ENCODE results near the gene OR52E8.

Gene OR52E8

GRCh38 chr11:5857590-5857989 is at the start of gene OR52E8:
TSS of gene OR52E8 (minus strand) at chr11:5857690. CDS start at chr11:5857690, 0 bp downstream.
- FAIRE-seq (no peak), DNase-seq (ENCODE audit: low spot score) (no peak)

GRCh38 chr11:5899534-5899933 is 42.0 kb upstream of the OR52E8 start:
- DNase-seq (ENCODE audit: low spot score) (no peak), FAIRE-seq (no peak)

- no peak for FAIRE-seq
- no peak for DNase-seq (ENCODE audit: low spot score)
Measured at GRCh38 chr11:5892908-5893307, 35.4 kb upstream of the OR52E8 start, which contains the start of gene OR52E5. TSS of gene OR52E5 (plus strand) at chr11:5893208. CDS start at chr11:5900777, 7,569 bp downstream.

GRCh38 chr11:5891216-5891800 is 33.8 kb upstream of the OR52E8 start:
- FAIRE-seq (no peak), DNase-seq (ENCODE audit: low spot score) (no peak)

GRCh38 chr11:5887661-5888060 is 30.2 kb upstream of the OR52E8 start:
- DNase-seq (ENCODE audit: low spot score) (no peak), FAIRE-seq (no peak)

GRCh38 chr11:5887172-5887571 is 29.7 kb upstream of the OR52E8 start:
- FAIRE-seq (no peak), DNase-seq (ENCODE audit: low spot score) (no peak)

- no peak for DNase-seq (ENCODE audit: low spot score)
- FAIRE-seq: no peak
Measured at GRCh38 chr11:5881756-5882155, 24.3 kb upstream of the OR52E8 start.

- no peak for DNase-seq (ENCODE audit: low spot score)
- FAIRE-seq: no peak
Measured at GRCh38 chr11:5880329-5880728, 22.8 kb upstream of the OR52E8 start, which contains the start of gene OR52E4. TSS of gene OR52E4 (plus strand) at chr11:5880629. CDS start at chr11:5884293, 3,664 bp downstream.

GRCh38 chr11:5878564-5878963 is 21.1 kb upstream of the OR52E8 start:
- no peak for FAIRE-seq

GRCh38 chr11:5865826-5866225 is 8.3 kb upstream of the OR52E8 start:
- FAIRE-seq (no peak), DNase-seq (ENCODE audit: low spot score) (no peak)

More at GRCh38 chr11:5878564-5878963, 21.1 kb upstream of the OR52E8 start:
- no peak for DNase-seq (ENCODE audit: low spot score)

GRCh38 chr11:5851002-5851401 is 6.5 kb downstream of the OR52E8 start:
- DNase-seq (ENCODE audit: low spot score): no peak
- FAIRE-seq: no peak

GRCh38 chr11:5847711-5848110 is 9.8 kb downstream of the OR52E8 start:
- FAIRE-seq: no peak
- DNase-seq (ENCODE audit: low spot score): no peak

- FAIRE-seq (no peak), DNase-seq (ENCODE audit: low spot score) (no peak)
Measured at GRCh38 chr11:5846701-5847100, 10.8 kb downstream of the OR52E8 start.

- no peak for DNase-seq (ENCODE audit: low spot score)
- no peak for FAIRE-seq
Measured at GRCh38 chr11:5841797-5842196, 15.7 kb downstream of the OR52E8 start, which contains the start of gene OR52E6. TSS of gene OR52E6 (minus strand) at chr11:5841897. CDS start at chr11:5841897, 0 bp downstream.

GRCh38 chr11:5837695-5838094 is 19.8 kb downstream of the OR52E8 start:
- FAIRE-seq (no peak), DNase-seq (ENCODE audit: low spot score) (no peak)

- FAIRE-seq: no peak
- DNase-seq (ENCODE audit: low spot score): no peak
Measured at GRCh38 chr11:5833446-5833845, 24.0 kb downstream of the OR52E8 start.

GRCh38 chr11:5831196-5831829 is 26.2 kb downstream of the OR52E8 start:
- FAIRE-seq: no peak
- DNase-seq (ENCODE audit: low spot score): no peak

- FAIRE-seq: no peak
- no peak for DNase-seq (ENCODE audit: low spot score)
Measured at GRCh38 chr11:5818245-5818886, 39.1 kb downstream of the OR52E8 start.

- FAIRE-seq: no peak
- DNase-seq (ENCODE audit: low spot score): no peak
Measured at GRCh38 chr11:5815534-5815933, 42.0 kb downstream of the OR52E8 start.

- DNase-seq (ENCODE audit: low spot score): no peak
- no peak for FAIRE-seq
Measured at GRCh38 chr11:5809905-5810795, 47.3 kb downstream of the OR52E8 start.

GRCh38 chr11:5809122-5809519 is 48.4 kb downstream of the OR52E8 start:
- DNase-seq (ENCODE audit: low spot score) (no peak), FAIRE-seq (no peak)
